T-helper 2 cell treated with Interferon-gamma antibody and Interleukin-4, amounts not matched to agents 5 μg/mL and 100 μg/mL, for 36 hours (primary cell): ENCODE data around the gene RNU1-1.
"Not testable (repeated sequence)": the region's sequence is repeated elsewhere in the genome, so short reads cannot be mapped to it uniquely, and the experiment has no call there.

Source experiments
- DNase-seq: peaks from one replicate; pipeline ENCODE4 v3.0.0; 2021; ENCODE audit warnings: low spot score
- H3K27ac Mint-ChIP-seq: one replicate; pipeline ENCODE4 v1.8.0; 2021; ENCODE audit warnings: mild to moderate bottlenecking, mixed read lengths
- H3K27me3 Mint-ChIP-seq: one replicate; pipeline ENCODE4 v1.8.0; 2021; ENCODE audit warnings: low read depth, mixed read lengths
- H3K36me3 Mint-ChIP-seq: one replicate; pipeline ENCODE4 v1.8.0; 2021; ENCODE audit warnings: low read depth, mixed read lengths
- H3K4me1 Mint-ChIP-seq: one replicate; pipeline ENCODE4 v1.8.0; 2021; ENCODE audit warnings: low read depth, mixed read lengths
- H3K4me3 Mint-ChIP-seq: one replicate; pipeline ENCODE4 v1.8.0; 2022; ENCODE audit warnings: mild to moderate bottlenecking, moderate library complexity, mixed read lengths
- H3K9me3 Mint-ChIP-seq: one replicate; pipeline ENCODE4 v1.8.0; 2021; ENCODE audit warnings: mixed read lengths

RNU1-1 gene

GRCh38 chr1:16535487-16535886 is 21.4 kb upstream of the RNU1-1 start:
- H3K4me3 Mint-ChIP-seq, H3K36me3 Mint-ChIP-seq, H3K27ac Mint-ChIP-seq, H3K9me3 Mint-ChIP-seq, DNase-seq, H3K4me1 Mint-ChIP-seq: not testable (repeated sequence)
- H3K27me3 Mint-ChIP-seq = peaks cover 46% of the 10 kb centered on the region

GRCh38 chr1:16534829-16535456 is 20.9 kb upstream of the RNU1-1 start:
- H3K27ac Mint-ChIP-seq, H3K4me1 Mint-ChIP-seq, H3K9me3 Mint-ChIP-seq, DNase-seq, H3K36me3 Mint-ChIP-seq: not testable (repeated sequence)
- H3K27me3 Mint-ChIP-seq = peaks cover 49% of the 10 kb centered on the region
- H3K4me3 Mint-ChIP-seq = peak overlapping the region; percentile 63

- H3K36me3 Mint-ChIP-seq, H3K9me3 Mint-ChIP-seq, H3K4me3 Mint-ChIP-seq, DNase-seq, H3K4me1 Mint-ChIP-seq, H3K27ac Mint-ChIP-seq: not testable (repeated sequence)
- peaks cover 49% of the 10 kb centered on the region for H3K27me3 Mint-ChIP-seq
These were observed 20.2 kb upstream of the RNU1-1 start for GRCh38 chr1:16534239-16534828.

- not testable (repeated sequence) for H3K9me3 Mint-ChIP-seq, H3K4me1 Mint-ChIP-seq, H3K4me3 Mint-ChIP-seq, H3K27ac Mint-ChIP-seq, H3K36me3 Mint-ChIP-seq, DNase-seq
- H3K27me3 Mint-ChIP-seq = peaks cover 56% of the 10 kb centered on the region
These were observed 18.3 kb upstream of the RNU1-1 start for GRCh38 chr1:16532235-16532991.

GRCh38 chr1:16528338-16528737 is 14.3 kb upstream of the RNU1-1 start:
- not testable (repeated sequence) for DNase-seq

DNA sequence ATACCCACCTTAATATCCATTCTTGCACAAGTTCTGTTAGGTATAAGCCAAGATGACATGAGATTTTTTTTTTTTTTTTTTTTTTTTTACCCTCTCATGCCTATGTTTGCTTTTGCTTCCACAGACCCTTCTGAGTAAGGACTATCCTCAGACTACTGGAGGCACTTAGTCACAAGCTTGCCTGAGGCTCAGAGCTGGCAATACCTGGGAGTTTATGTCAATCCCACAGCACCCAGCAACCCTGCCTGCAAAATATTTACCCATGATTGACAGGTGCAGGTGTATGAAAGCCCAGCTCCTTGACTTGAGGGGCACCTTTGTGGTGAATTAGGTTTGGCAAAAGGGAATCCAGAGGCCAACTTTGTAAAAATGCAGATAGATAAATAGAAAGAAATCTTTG is 11.7 kb upstream of the RNU1-1 start:
- H3K27ac Mint-ChIP-seq, H3K4me3 Mint-ChIP-seq, H3K4me1 Mint-ChIP-seq, H3K36me3 Mint-ChIP-seq, H3K9me3 Mint-ChIP-seq, DNase-seq: not testable (repeated sequence)
- H3K27me3 Mint-ChIP-seq = peaks cover 64% of the 10 kb centered on the region

More at GRCh38 chr1:16528338-16528737, 14.3 kb upstream of the RNU1-1 start:
- not testable (repeated sequence) for H3K4me3 Mint-ChIP-seq, H3K27ac Mint-ChIP-seq, H3K9me3 Mint-ChIP-seq, H3K4me1 Mint-ChIP-seq, H3K36me3 Mint-ChIP-seq
- peaks cover 58% of the 10 kb centered on the region for H3K27me3 Mint-ChIP-seq

GRCh38 chr1:16521679-16522078 is 7.6 kb upstream of the RNU1-1 start:
- H3K27me3 Mint-ChIP-seq = peaks cover 78% of the 10 kb centered on the region
- not testable (repeated sequence) for H3K9me3 Mint-ChIP-seq, H3K27ac Mint-ChIP-seq, H3K4me1 Mint-ChIP-seq, H3K36me3 Mint-ChIP-seq, H3K4me3 Mint-ChIP-seq, DNase-seq

DNA sequence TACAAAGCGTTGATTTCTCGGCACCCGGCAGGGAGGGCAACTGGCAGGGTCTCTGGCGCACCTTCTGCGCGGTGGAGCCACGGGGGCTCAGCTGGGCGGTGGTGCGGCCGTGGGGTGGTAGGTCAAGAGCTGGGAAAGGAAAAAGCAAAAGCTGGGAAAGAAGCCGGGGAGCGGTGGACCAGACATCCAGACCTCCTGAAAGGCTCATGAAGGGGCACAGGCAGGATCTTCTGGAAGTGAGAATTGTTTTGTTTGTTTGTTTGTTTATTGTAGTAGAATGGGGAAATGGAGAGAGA is 7.2 kb upstream of the RNU1-1 start:
- peaks cover 75% of the 10 kb centered on the region for H3K27me3 Mint-ChIP-seq
- H3K4me3 Mint-ChIP-seq = no peak overlapping the region
- H3K36me3 Mint-ChIP-seq = no peaks in the 10 kb centered on the region
- no peaks in the 10 kb centered on the region for H3K9me3 Mint-ChIP-seq
- no peaks in the 10 kb centered on the region for H3K4me1 Mint-ChIP-seq
- DNase-seq = no peak
- H3K27ac Mint-ChIP-seq = no peak overlapping the region

GRCh38 chr1:16520435-16521287 is 6.6 kb upstream of the RNU1-1 start:
- H3K36me3 Mint-ChIP-seq, H3K4me3 Mint-ChIP-seq, DNase-seq, H3K27ac Mint-ChIP-seq, H3K9me3 Mint-ChIP-seq, H3K4me1 Mint-ChIP-seq: not testable (repeated sequence)
- H3K27me3 Mint-ChIP-seq = peaks cover 70% of the 10 kb centered on the region

DNA sequence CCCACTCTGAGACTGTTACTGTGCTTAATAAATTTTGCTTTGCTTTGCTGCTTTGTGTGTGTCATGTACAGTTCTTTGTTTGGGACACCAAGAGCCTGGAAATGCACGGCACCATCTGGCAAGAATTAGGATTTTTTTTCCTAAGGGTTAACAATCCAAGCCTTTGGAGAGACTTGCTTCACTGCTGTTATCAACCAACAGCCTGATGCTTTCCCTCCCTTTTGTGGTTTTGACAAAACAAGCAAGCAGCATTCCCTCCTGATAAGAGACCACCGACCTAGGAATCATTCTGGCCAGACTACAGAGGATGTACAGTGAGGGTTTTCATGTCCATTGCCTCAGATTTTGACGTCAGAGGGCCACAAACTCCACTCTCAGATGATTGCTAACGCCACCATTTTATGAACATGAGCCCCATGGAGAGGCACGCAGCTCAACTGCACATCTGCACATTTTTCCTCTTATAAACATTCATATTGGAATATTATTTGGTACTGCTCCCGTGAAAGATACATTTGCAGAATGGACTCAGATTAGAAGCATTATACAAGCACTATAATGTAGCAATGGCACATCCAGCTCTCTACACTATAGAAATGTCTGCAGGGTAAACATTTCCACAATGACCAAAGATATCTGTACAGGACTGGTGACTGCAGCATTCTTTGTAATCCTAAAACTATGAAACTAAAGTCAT is 5.3 kb upstream of the RNU1-1 start:
- not testable (repeated sequence) for H3K36me3 Mint-ChIP-seq, H3K4me3 Mint-ChIP-seq, H3K27ac Mint-ChIP-seq, H3K9me3 Mint-ChIP-seq, DNase-seq, H3K4me1 Mint-ChIP-seq
- H3K27me3 Mint-ChIP-seq = peaks cover 59% of the 10 kb centered on the region

GRCh38 chr1:16518913-16519254 is 4.8 kb upstream of the RNU1-1 start:
- not testable (repeated sequence) for DNase-seq, H3K36me3 Mint-ChIP-seq, H3K9me3 Mint-ChIP-seq, H3K4me3 Mint-ChIP-seq, H3K4me1 Mint-ChIP-seq, H3K27ac Mint-ChIP-seq
- peaks cover 55% of the 10 kb centered on the region for H3K27me3 Mint-ChIP-seq

GRCh38 chr1:16516694-16517410 is 2.8 kb upstream of the RNU1-1 start:
- peaks cover 41% of the 10 kb centered on the region for H3K27me3 Mint-ChIP-seq
- H3K27ac Mint-ChIP-seq, H3K4me1 Mint-ChIP-seq, H3K36me3 Mint-ChIP-seq, DNase-seq, H3K9me3 Mint-ChIP-seq, H3K4me3 Mint-ChIP-seq: not testable (repeated sequence)

- peaks cover 12% of the 10 kb centered on the region for H3K27me3 Mint-ChIP-seq
- not testable (repeated sequence) for H3K27ac Mint-ChIP-seq, H3K4me1 Mint-ChIP-seq, H3K9me3 Mint-ChIP-seq, H3K4me3 Mint-ChIP-seq, H3K36me3 Mint-ChIP-seq
- DNase-seq = peak; percentile 81
These were observed 526 bp downstream of the RNU1-1 start for GRCh38 chr1:16513412-16514106.
